Fibroblast of mammary gland (primary cell): ENCODE measurements around the gene KCNJ15.

ENCODE experiments used
- DNase-seq: peaks from one replicate; pipeline ENCODE4 v3.0.0-alpha.2; 2010; ENCODE audit warnings: low read depth
- H3K4me3 ChIP-seq: 2 replicates; pipeline ENCODE4 v1.5.1; 2011; ENCODE audit warnings: low read depth, mild to moderate bottlenecking, low read length, moderate library complexity; ENCODE audit not compliant: control insufficient read depth
- CTCF ChIP-seq: conservative IDR thresholded peaks from 2 replicates; pipeline ENCODE4 v1.5.1; 2011; ENCODE audit warnings: low read depth, low read length, inconsistent platforms; ENCODE audit not compliant: control insufficient read depth, insufficient read depth

Gene KCNJ15

DNA sequence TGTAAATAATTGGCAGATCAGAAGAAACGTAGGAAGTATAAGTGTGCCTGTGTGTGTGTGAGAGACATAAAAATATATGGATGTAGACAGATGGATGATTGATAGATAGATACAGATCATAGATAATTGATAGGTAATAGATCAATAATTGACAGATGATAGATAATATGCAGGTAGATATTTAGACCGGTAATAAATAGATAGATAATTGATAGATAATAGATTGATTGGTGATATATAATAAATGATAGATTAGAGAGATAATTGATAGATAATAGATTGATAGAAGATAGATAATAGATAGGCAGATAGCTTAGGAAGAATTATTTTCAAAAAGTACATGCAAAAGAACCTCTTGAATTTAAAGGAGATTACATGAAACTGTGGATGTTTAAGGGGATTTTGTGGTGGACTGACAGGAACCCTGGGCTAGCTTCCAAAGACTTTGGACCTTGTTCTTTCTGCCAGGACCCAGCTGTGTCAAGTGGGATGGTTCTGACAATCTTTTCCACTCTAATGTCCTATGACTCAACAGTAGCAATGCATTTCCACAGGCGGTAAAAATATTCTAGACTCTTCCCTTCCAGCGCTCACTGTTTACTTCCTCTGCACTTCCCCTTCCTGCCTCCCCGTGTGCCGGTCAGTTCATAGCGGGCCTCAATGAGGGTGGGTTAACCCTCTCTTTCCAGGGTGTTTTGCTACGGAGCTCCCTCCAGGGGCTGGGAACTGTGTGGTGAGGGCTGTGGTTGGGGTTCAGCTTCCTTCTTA, 39.4 kb downstream of the KCNJ15 start:
- TF ChIP-seq CTCF = no peak
- peak; percentile 74 for DNase-seq
- no peak overlapping the region for H3K4me3 ChIP-seq

- H3K4me3 ChIP-seq = no peak overlapping the region
- DNase-seq = peak; percentile 86
- no peak for TF ChIP-seq CTCF
These were observed 40.4 kb downstream of the KCNJ15 start for GRCh38 chr21:38297194-38297631.

GRCh38 chr21:38297871-38298270, 41.1 kb downstream of the KCNJ15 start:
- no peak overlapping the region for H3K4me3 ChIP-seq
- TF ChIP-seq CTCF = no peak
- DNase-seq = no peak

- TF ChIP-seq CTCF = no peak
- no peak overlapping the region for H3K4me3 ChIP-seq
These were observed 42.0 kb downstream of the KCNJ15 start for GRCh38 chr21:38298832-38299231.

GRCh38 chr21:38299671-38300070, 42.9 kb downstream of the KCNJ15 start:
- TF ChIP-seq CTCF = no peak
- no peak overlapping the region for H3K4me3 ChIP-seq
- DNase-seq = no peak

More at GRCh38 chr21:38298832-38299231, 42.0 kb downstream of the KCNJ15 start:
- DNase-seq = no peak

DNA sequence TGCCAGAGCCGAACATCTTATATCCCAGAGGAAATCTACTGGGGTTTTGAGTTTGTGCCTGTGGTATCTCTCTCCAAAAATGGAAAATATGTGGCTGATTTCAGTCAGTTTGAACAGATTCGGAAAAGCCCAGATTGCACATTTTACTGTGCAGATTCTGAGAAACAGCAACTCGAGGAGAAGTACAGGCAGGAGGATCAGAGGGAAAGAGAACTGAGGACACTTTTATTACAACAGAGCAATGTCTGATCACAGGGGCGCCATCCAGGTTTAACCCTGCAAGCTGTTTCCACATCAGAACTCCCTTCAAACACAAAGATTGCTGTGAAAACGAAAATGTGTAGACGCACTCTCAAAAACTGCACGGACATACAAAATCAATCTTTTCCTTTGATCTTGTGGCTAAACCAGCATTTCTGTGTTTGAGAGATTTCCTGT, 43.4 kb downstream of the KCNJ15 start:
- no peak for TF ChIP-seq CTCF
- no peak overlapping the region for H3K4me3 ChIP-seq
- no peak for DNase-seq
